ENCODE measurements around the gene PIP5K1A.

GRCh38 chr1:151165738-151166504 is 32.4 kb upstream of the PIP5K1A start, which contains the start of the genes LYSMD1 and SCNM1:
- TF ChIP-seq REST (tag by site-specific recombination; IDR thresholded peaks at IDR 0.05) (peak; percentile 91), PBX3 (CRISPR knock-in tag; IDR thresholded peaks at IDR 0.05) (no peak), ZNF785 (tag by site-specific recombination; IDR thresholded peaks at IDR 0.05) (no peak), ZNF510 (tag by site-specific recombination; IDR thresholded peaks at IDR 0.05; ENCODE audit: insufficient replicate concordance) (no peak), CTCF (tag by site-specific recombination; IDR thresholded peaks at IDR 0.05) (no peak; the same call in 1 of the 2 replicates), INSM2 (tag by site-specific recombination; IDR thresholded peaks at IDR 0.05) (peak; percentile 55; the same call in 1 of the 2 replicates)
